ENCODE results near the gene HDHD5.

HDHD5 gene

GRCh38 chr22:17158568-17159503 is at the start of gene HDHD5:
Gene HDHD5 (minus strand): TSS chr22:17159277. CDS start chr22:17159251, 26 bp downstream.
- no peak for TF ChIP-seq CTCF (IDR thresholded peaks at IDR 0.05; ENCODE audit: low read depth, low read length)
- DNase-seq (ENCODE audit: extremely low read depth, low read depth): peak; percentile 54

GRCh38 chr22:17205432-17205831 is 46.4 kb upstream of the HDHD5 start:
- TF ChIP-seq CTCF (IDR thresholded peaks at IDR 0.05; ENCODE audit: low read depth, low read length): no peak

GRCh38 chr22:17201285-17201945 is 42.3 kb upstream of the HDHD5 start:
- DNase-seq (ENCODE audit: extremely low read depth, low read depth): peak; percentile 7
- TF ChIP-seq CTCF (IDR thresholded peaks at IDR 0.05; ENCODE audit: low read depth, low read length): peak; percentile 36

More at GRCh38 chr22:17205432-17205831, 46.4 kb upstream of the HDHD5 start:
- no peak for DNase-seq (ENCODE audit: extremely low read depth, low read depth)

DNA sequence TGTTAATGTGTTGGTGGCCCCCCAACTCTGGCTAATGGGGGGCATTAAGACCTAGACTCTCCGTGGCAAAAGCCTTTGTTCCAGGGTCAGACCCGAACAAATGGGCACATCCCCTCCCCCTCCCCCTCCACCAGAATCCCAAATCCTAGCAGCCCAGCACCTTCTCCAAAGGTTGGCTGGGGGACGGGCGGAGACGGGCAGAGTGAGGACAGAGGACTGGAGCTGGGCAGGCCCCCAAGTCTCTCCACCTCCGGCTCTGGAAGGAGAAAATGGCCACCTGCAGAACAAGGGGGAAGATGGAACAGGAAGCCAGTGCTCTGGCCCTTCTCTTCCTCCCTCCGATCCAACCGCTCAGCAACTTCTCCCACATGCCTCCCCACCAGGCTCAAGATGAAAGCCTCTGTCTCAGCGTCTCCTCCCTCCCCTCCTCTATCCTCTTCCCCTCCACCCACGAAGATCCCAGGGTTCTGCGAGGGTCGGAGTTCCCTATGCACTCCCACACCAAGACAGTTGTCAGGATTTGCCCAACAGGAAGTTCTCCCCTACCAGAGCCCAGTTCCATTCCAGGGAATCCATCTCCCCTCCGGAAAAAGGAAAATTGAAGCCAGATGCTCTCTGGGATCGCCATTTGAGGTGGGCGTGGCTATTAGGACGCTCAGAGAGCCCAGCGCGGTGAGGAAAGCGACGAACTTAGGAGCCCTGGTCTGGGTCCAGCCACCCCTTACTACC is 40.1 kb upstream of the HDHD5 start:
- no peak for TF ChIP-seq CTCF (IDR thresholded peaks at IDR 0.05; ENCODE audit: low read depth, low read length)
- peak; percentile 64 for DNase-seq (ENCODE audit: extremely low read depth, low read depth)

- TF ChIP-seq CTCF (IDR thresholded peaks at IDR 0.05; ENCODE audit: low read depth, low read length): no peak
- no peak for DNase-seq (ENCODE audit: extremely low read depth, low read depth)
Measured at GRCh38 chr22:17198170-17199002, 39.3 kb upstream of the HDHD5 start.

GRCh38 chr22:17194213-17194612 is 35.1 kb upstream of the HDHD5 start:
- DNase-seq (ENCODE audit: extremely low read depth, low read depth): no peak
- TF ChIP-seq CTCF (IDR thresholded peaks at IDR 0.05; ENCODE audit: low read depth, low read length): no peak
